HG03139 (cell line): ENCODE results near the gene CMTM8.
"Not testable (repeated sequence)": the region's sequence is repeated elsewhere in the genome, so short reads cannot be mapped to it uniquely, and the experiment has no call there.

Experiments used
- ATAC-seq: cut with Tn5 transposase; IDR thresholded peaks from one replicate; pipeline ENCODE4 v1.9.1; 2021; ENCODE audit not compliant: unreplicated experiment

Gene CMTM8

DNA sequence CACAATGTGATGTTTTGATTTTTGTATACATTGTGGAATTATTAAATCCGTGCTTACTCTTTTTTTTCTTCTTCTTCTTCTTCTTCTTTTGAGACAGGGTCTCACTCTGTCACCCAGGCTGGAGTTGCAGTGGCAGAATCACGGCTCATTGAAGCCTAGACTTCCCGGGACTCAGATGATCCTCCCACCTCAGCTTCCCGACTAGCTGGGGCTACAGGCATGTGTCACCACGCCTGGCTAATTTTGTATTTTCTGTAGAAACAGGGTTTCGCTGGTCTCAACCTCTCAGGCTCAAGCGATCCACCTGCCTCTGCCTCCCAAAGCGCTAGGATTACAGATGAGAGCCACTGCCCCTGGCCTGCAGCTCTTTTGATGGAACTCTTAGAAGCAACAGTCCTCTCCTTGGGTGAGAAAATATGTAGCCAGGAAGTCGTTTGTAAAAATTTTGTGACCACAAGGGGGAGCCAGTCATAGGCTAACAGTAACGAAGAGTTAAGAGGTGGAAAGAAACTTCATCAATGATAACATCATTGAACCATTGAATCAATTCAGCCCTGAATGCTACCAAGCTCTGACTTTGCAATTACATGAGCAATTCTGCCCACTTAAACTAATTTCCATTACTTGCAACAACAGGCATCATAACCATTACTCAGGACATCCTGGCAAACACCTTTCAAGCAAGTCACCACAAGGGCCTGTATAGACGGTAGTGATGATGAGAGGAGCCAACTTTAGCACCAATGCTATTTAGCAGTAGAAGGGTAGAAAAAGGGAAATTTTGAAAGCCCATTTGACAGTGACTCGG is 136.5 kb downstream of the CMTM8 start:
- ATAC-seq, result no peak

DNA sequence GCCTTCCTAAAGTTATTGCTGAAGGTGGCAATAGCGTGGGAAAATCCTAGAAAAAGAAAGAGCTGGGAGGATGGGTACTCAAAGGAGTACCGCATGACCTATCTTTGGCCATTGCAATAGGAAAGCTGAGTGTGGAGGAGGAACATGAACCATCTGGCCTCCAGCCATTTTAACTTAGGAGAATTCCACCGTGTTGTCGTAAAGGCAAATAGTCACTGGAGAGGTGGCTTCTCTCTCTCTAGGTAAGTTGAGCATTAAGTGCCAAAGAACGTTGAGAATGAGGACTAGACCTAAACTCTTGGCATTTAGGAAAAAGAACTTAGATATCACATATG is 137.1 kb downstream of the CMTM8 start:
- no peak for ATAC-seq

DNA sequence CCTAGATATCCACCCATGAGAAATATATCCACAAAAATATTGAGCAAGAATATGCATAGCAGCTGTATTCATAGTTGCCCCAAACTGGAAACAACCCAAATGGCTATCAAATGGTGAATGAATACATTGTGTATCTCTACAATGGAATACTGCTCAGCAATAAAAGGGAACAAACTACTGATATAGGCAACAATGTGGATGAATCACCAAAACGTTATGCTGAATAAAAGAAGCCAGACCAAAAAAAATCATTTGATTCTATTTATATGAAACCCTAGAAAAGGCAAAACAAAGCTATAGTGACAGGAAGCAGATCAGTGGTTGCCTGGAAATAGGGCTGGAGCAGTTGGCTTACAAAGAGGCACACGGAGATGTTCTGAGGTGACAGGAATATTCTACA is 137.6 kb downstream of the CMTM8 start:
- no peak for ATAC-seq

DNA sequence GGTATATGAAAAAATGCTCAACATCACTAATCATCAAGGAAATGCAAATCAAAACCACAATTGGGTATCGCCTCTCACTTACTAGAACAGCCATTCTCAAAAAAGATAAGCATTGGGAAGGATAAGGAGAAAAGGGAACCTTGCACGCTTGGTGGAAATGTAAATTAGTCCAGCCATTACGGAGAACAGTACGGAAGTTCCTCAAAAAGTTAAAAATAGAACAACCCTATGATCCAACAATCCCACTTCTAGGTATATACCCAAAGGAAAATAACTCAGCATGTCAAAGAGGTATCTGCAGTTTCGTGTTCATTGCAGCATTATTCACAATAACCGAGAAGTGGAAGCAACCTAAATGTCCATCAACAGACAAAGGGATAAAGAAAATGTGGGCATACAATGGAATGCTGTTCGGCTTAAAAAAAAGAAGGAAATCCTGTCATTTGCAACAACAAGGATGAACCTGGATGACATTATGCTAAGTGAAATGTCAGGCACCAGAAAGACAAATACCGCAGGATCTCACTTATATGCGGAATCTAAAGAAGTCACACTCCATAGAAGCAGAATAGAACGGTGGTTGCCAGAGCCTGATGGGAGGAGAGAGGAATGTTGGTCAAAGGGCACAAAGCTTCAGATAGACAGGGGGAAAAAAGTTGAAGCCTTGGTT is 141.5 kb downstream of the CMTM8 start:
- ATAC-seq, result no peak

DNA sequence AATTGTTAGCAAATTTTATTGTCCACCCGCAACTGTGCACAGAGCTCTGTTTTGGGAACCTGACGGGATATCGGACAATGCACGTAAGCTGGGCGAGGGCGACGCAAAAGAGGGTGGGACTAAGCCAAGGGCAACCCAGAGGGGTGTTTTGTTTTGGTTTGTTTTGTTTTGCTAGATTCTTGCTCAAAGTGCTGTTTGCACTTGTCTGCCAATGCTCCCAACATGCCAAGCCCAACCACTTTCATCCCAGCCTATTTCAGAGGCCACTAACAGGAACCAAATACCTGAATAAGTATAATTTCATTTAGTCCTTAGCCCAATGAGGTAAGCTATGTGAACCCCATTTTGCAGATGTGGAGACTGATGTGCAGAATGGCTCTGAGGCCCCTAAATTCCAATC is 143.4 kb downstream of the CMTM8 start:
- ATAC-seq, result no peak

DNA sequence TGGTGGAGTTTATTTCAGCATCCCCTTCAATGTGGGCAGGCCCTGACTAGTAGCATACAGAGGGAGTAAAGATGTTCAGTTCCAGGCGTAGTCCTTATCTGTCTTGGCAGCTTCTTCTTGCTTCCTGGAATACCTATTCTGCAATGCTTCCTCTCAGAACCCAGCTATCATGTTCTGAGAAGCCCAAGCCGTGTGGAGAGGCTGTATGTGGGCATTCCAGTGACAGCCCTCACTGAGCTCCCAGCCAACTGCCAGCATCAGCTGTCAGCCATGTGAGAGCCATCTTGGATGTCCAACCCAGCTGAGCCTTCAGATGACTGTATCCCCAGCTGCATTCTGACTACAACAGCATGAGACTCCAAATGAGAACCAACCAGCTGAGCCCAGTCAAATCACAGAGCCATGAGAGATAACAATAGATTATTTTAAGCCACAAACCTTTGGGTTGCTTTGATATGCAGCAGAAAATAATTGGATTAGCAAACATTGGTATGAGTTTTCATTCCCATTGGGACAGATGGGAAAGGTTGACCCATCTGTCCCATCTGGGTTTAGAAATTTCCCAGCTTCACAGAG is 144.7 kb downstream of the CMTM8 start:
- ATAC-seq, result no peak

DNA sequence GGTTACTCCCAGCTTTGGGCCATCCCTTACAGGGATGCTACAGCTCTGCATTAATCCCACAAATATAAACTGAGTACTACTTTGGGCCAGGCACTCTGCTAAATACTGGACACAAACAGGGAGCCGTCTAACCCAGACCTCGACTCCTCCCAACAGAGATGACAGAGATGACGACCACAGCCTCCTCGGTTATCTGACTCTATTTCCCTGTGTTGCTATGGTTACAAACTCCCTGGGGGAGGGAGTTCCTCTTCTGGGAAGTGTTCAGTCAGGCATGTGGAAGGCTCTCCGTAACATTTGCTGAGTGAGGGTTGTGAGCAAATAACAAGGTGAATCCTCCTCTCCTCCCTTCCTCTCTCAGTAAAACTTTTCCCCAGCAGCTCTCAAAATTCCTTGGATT is 146.5 kb downstream of the CMTM8 start:
- no peak for ATAC-seq

DNA sequence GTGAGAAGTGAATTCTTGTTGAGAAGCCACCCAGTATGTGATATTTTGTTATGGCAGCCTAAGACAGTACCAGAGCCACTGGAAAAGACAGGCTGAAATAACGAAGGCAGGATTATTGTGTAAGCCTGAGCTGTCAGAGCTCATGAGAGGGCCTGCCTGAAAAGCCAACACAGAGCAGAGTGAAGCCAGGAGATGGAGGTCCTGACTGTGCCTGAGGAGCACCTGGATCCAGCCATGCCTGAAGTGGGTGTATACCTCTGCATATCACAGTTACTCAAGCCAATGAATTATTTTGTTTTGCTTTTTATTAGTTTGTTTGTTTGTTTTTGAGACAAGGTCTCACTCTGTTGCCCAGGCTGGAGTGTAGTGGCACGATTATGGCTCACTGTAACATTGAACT is 149.0 kb downstream of the CMTM8 start:
- ATAC-seq, result no peak

DNA sequence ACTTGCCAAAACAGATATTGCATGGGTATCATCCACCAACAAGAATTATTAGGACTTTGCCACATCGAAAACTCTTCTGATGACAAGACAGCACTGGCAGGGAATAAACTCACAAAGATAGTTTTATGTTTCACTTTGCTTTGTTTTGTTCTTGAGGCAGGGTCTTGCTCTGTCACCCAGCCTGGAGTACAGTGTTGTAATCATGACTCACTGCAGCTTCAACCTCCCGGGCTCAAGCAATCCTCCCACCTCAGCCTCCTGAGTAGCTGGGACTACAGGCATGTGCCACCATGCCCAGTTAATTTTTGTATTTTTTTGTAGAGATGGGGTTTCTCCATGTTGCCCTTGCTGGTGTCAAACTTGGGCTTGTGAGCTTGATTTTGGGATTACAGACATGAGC is 151.1 kb downstream of the CMTM8 start:
- ATAC-seq, result not testable (repeated sequence)

DNA sequence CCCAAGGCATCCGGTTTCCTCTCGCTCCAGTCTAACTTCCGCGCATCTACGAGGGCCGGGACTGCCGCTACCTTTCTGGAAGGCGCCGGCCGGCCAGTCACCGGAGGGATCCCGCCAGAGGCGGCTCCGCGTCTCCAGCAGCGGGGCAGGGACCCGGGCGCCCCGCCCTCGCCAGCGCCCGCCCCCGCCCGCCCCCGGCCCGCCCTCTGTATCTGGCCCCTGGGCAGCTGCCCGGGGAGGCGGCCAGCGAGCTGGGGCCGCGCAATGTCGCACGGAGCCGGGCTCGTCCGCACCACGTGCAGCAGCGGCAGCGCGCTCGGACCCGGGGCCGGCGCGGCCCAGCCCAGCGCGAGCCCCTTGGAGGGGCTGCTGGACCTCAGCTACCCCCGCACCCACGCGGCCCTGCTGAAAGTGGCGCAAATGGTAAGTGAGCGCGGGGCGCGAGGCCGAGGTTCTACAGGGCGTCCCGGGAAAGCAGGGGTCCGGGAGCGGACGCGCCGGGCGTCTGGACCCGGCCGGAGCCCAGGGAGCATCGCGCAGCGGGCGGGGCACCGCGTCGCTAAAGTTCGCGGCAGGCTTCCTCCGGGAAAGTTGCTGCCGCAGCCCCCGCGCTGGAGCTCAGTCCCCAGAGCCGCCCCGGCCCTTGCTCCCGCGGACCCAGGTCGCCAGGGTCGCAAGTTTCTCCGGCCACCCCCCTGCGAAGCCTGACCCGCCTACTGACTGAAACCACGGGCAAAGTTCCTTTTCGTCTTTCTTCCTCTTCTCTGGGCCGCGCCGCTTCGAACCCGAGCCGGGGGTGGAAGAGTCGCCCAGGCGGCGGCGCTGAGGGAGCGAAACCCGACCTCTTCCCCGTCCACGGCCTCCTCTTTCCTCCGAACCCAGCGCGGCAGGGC is 153.4 kb downstream of the CMTM8 start, which contains the start of gene CMTM7:
CMTM7 (plus strand) TSS at position 211 of the 893 bp plus-strand sequence; CDS start at position 265, 54 bp downstream.
- peak; percentile 52 for ATAC-seq

DNA sequence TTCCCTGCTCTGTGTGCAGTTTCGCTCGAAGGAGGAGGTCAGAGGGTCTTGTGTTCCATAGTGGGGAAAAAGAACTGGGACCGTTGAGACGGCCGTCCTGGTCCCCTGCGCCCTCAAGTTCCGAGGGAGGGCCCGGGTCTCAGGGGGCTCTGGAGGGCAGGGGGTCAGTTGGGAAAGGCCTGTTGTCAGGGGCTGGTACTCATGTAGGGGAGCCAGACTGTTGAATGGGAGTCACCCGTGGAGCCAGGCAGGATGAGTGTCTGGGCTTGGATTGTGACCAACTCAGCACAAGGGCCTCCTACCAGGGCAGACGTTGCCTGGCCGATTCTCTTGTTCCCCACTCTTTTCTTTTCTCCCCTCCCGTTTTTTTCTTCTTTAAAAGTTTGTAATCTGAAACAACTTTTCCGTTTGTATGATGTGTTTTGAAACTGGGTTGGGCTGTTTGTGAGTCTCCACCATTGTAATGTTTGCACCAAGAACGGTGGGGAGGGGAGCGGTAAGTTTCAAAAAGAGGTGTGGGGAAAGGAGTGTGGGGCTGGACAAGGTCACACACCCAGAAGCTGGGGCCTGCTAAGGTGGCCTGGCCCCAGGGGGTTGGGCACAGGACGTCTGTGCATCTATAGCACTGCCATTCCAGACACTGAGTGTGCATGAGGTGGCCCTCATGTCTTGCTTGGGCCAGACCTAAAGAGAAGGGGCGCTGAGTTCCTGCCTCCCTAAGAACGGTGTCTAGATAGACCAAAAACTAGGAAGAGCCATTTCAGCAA is 154.2 kb downstream of the CMTM8 start:
- ATAC-seq, result peak; percentile 12

DNA sequence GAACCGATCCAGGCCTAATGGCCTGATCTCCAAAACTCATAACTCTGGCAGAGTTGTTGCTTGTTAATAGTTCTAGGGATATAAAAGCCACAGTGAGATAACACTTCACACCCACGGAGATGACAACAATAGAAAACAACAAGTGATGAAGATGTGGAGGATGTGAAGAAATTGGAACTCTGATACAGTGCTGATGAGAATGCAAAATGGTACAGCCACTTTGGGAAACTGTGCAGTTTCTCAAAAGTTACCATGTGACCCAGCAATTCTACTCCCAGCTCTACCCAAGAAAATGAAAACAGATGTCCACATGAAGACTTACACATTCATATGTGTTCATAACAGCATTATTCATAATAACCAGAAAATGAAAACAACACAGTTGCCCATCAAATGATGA is 157.0 kb downstream of the CMTM8 start:
- no peak for ATAC-seq

DNA sequence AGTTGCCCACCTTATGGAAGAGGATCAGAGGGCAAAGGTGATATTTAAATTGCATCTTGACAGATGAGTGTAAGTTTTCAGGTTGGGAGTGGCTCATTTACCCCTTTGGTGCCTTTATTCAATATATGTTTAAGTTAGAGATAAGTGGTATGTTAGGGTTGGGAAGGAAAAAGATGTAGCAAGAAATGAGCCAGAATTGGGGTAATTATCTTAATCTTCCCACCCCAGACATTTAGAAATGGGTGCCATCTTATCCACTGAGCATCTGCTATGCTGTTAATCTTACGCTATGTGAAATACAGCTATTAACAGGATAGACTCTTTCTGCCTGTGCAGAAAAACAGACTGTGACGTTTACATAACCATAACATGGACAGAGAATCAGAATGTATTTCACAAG is 159.5 kb downstream of the CMTM8 start:
- ATAC-seq, result no peak

DNA sequence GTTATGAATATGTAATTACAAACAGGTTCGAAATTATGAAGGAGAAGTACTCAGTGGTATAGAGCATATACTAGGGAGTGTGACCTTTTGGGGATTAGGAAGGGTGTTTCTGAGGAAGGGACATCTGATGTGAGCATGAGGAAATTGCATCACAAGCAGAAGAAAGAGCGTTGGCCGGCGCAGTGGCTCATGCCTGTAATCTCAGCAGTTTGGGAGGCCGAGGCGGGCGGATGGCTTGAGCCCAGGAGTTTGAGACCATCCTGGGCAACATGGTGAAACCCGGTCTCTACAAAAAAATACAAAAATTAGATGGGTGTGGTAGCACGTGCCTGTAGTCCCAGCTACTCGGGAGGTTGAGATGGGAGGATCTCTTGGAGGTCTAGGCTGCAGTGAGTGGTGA is 160.1 kb downstream of the CMTM8 start:
- ATAC-seq, result no peak

DNA sequence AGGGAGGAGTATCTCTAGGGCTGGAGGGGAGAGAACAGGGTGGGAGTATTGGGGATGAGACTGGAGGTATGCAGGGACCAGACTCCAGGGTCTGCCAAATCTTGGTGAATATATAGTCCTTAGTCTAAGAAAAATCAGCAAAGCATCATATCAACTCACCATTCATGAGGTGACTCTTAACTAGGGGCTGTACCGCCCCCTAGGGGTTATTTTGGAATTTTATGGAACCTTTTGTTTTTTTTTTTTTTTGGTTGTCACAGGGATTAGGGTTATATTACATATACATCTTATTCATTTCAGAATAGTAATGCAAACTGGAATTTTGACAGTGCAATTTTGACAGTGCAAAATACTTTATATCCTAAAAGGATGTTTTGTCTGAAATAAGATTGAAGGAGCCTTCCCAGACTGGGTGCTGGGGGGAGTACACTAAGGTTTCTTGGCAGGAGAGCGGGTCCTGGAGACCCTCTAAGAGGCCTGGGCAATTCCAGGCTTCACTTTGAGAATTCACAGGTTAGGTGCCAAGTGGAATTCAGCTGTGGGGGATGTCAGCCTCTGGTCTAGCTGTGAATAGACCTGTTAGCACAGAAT is 160.6 kb downstream of the CMTM8 start:
- ATAC-seq, result no peak

DNA sequence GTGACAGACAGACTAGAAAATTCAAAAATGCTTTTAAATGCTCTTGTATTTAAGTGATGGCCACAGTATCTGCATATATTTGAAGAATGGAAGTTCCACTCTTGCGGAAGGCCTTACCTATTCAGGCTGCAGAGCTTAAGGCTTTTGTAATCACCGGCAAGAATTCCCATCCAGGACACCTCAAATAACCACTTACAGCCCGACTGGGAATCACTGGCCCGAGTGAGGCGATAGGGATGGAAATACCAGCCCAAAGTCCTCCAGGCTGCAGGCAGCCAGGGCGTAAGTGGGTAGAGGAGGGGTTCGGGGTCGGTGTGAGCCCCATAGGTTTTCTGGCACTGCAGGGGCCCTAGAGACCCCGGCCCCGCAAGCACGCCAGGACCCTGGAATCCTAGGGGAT is 162.6 kb downstream of the CMTM8 start:
- peak; percentile 15 for ATAC-seq

DNA sequence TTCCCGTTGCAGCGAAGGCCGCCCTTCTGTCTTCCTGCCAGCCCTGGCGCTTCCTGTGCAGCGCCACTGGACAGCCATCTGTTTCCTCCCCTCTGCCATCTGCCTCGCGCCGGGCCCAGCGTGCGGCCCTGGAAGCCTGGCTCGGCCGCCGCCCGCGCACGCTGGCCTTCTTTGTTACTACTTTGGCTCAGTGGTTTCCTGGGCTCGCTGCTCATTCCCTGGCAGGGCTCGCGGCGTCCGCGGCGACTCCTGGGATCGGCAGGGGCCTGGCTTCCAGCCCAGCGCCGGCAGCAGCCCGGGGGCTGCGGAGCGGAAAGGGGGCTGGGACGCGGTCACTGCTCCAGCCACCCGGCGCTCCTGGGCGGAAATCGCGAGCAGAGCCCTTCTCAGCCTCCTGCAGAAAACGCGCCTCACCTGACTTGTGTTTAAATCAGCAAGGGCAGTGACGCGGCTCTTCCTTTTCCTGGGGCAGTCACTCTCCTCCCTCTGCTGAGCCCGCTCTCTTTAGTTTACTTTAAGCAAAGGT is 163.1 kb downstream of the CMTM8 start:
- peak; percentile 77 for ATAC-seq

DNA sequence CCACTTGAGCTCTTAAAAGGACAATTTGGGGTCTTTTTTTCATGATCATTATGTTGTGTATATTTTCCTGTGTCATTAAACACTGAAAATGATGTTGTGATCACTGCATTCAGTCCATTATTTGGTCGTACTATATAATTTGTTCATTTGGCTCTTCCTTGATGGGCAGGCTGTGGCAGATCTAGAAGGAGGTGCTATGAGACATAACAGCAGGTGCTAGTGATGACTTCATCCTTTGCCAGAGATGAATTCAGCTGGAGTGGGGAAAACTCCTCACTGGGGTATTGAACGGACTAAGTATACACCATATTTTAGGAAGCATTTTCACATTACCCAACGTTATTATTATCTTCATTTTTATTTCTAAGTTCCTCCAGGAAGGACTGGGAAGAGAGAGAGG is 165.2 kb downstream of the CMTM8 start:
- no peak for ATAC-seq

DNA sequence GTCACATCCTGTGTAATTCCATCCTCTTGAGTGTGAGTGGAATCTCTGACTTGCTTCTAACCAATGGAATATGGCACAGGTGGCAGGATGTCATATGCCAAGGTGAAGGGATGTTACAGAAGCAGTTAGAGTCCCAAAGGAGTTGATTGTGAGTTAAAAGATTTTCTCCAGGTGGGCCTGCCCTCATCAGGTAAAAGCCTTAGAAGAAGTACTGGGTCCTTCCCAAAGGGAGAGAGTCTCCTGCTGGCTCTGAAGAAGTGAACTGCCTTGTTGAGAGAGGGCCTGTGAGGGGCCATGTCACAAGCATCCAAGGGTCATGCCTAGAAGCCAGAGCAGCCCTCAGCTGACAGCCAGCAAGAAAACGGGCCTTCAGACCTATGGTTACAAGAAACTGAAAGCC is 166.2 kb downstream of the CMTM8 start:
- ATAC-seq, result no peak

DNA sequence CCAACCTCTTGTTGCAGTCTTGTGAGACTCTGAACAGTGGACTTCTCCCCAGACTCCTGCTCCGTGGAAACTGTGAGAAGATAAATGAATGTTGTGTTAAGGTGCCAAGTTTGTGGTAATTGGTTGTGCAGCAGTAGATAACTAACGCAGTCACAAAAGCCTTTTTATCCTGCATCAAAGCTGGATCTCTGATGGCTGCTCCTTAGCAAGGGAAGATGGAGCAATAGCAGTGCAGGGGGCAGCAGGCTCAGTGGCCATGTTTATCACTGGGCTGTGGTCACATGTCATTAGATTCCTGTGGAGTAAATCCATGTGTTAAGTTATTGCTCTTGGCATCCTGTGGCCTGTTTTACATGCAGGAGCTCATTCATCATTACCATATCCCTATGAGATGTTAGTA is 166.7 kb downstream of the CMTM8 start:
- ATAC-seq, result no peak
